DOHH2 (cell line): ENCODE measurements around the gene KCTD16.

Experiments used
- H3F3A ChIP-seq: fragments of 200-600 bp; sonication (generic), shearing (Covaris generic); 2 replicates; pipeline ENCODE4 v1.6.0; 2016; ENCODE audit warnings: antibody characterized with exemption, mild to moderate bottlenecking; ENCODE audit not compliant: control insufficient read depth, insufficient read depth
- H3K27ac ChIP-seq: fragments of 200-600 bp; sonication (generic); 2 replicates; pipeline ENCODE4 v1.5.1; 2014; ENCODE audit warnings: low read depth, mild to moderate bottlenecking, low read length, moderate library complexity
- H3K27me3 ChIP-seq: fragments of 200-600 bp; sonication (generic); 2 replicates; pipeline ENCODE4 v1.6.1; 2014; ENCODE audit warnings: mild to moderate bottlenecking, low read length, mixed read lengths; ENCODE audit not compliant: control insufficient read depth
- H3K36me3 ChIP-seq: fragments of 200-600 bp; sonication (generic); 2 replicates; pipeline ENCODE4 v1.6.1; 2014; ENCODE audit warnings: mild to moderate bottlenecking, low read length, moderate library complexity, mixed read lengths; ENCODE audit not compliant: control insufficient read depth
- H3K4me1 ChIP-seq: fragments of 200-600 bp; sonication (generic); 2 replicates; pipeline ENCODE4 v1.6.1; 2014; ENCODE audit warnings: mild to moderate bottlenecking, low read length, mixed read lengths; ENCODE audit not compliant: control insufficient read depth
- H3K4me2 ChIP-seq: fragments of 200-600 bp; sonication (generic); 2 replicates; pipeline ENCODE4 v1.6.0; 2014; ENCODE audit warnings: mild to moderate bottlenecking, low read length, moderate library complexity
- H3K4me3 ChIP-seq: fragments of 200-600 bp; sonication (generic); 2 replicates; pipeline ENCODE4 v1.5.1; 2014; ENCODE audit warnings: mild to moderate bottlenecking, low read length, mixed read lengths
- H3K79me2 ChIP-seq: fragments of 200-600 bp; sonication (generic); 2 replicates; pipeline ENCODE4 v1.6.1; 2014; ENCODE audit warnings: mild to moderate bottlenecking, low read length, mixed read lengths; ENCODE audit not compliant: control insufficient read depth
- H3K9me2 ChIP-seq: fragments of 200-600 bp; sonication (generic); replicated peaks from 2 replicates; pipeline ENCODE4 v1.6.1; 2014; ENCODE audit warnings: mild to moderate bottlenecking, low read length, mixed read lengths; ENCODE audit not compliant: control insufficient read depth
- H3K9me3 ChIP-seq: fragments of 200-600 bp; sonication (generic); 2 replicates; pipeline ENCODE4 v1.6.1; 2014; ENCODE audit warnings: antibody characterized with exemption, low read length, mixed read lengths; ENCODE audit not compliant: control insufficient read depth, insufficient read depth
- H4K20me1 ChIP-seq: fragments of 200-600 bp; sonication (generic); 2 replicates; pipeline ENCODE4 v1.6.0; 2014; ENCODE audit warnings: low read depth, mild to moderate bottlenecking, antibody characterized with exemption, low read length, moderate library complexity; ENCODE audit not compliant: control insufficient read depth, insufficient read depth
- CTCF ChIP-seq: fragments of 200-600 bp; sonication (generic); IDR thresholded peaks from one replicate; pipeline ENCODE4 v1.5.1; 2014; ENCODE audit warnings: antibody characterized with exemption, mild to moderate bottlenecking, low read depth, low read length; ENCODE audit not compliant: poor library complexity, severe bottlenecking
- EZH2phosphoT487 ChIP-seq: fragments of 200-600 bp; sonication (generic); IDR thresholded peaks from 2 replicates; pipeline ENCODE4 v1.6.1; 2017; ENCODE audit warnings: borderline replicate concordance, mild to moderate bottlenecking, antibody characterized with exemption, low read length, moderate library complexity, mixed read lengths

Gene KCTD16

DNA sequence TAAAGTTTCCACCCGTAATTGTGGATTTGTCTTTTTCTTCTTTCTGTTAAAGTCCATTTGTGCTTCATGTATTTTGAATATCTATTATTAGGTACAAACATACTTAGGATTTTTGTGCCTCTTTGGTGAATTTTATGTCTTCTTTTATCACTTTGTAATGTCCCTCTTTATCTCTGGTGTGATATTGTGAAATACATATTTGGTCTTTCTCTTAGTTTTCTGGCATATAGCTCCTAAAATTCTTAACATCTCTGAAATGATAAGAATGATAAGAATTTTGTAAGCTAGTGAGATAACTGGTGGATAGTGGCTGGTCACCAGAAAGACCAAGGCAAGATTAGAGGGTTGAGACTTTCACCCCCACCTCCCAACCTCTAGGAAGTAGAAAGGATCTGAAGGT, 111.1 kb downstream of the KCTD16 start:
- TF ChIP-seq EZH2phosphoT487, result no peak
- TF ChIP-seq CTCF, result no peak
- no peaks in the 10 kb centered on the region for H3K27me3 ChIP-seq
- H3K36me3 ChIP-seq, result no peaks in the 10 kb centered on the region
- H3K4me3 ChIP-seq, result no peak overlapping the region
- no peak overlapping the region for H3K27ac ChIP-seq
- H3K4me2 ChIP-seq, result no peak overlapping the region
- H4K20me1 ChIP-seq, result no peaks in the 10 kb centered on the region
- H3K9me2 ChIP-seq, result no peaks in the 10 kb centered on the region; the same call in 1 of the 2 replicates
- H3K4me1 ChIP-seq, result no peaks in the 10 kb centered on the region
- H3F3A ChIP-seq, result no peaks in the 10 kb centered on the region
- H3K79me2 ChIP-seq, result no peaks in the 10 kb centered on the region
- no peaks in the 10 kb centered on the region for H3K9me3 ChIP-seq

- H4K20me1 ChIP-seq, result no peaks in the 10 kb centered on the region
- H3K27me3 ChIP-seq, result no peaks in the 10 kb centered on the region
- no peaks in the 10 kb centered on the region for H3K79me2 ChIP-seq
- H3K4me2 ChIP-seq, result no peak overlapping the region
- no peaks in the 10 kb centered on the region for H3K9me3 ChIP-seq
- no peaks in the 10 kb centered on the region for H3F3A ChIP-seq
- no peaks in the 10 kb centered on the region for H3K36me3 ChIP-seq
- H3K9me2 ChIP-seq, result no peaks in the 10 kb centered on the region; the same call in 1 of the 2 replicates
- no peak overlapping the region for H3K27ac ChIP-seq
- no peaks in the 10 kb centered on the region for H3K4me1 ChIP-seq
- TF ChIP-seq CTCF, result no peak
- TF ChIP-seq EZH2phosphoT487, result no peak
- no peak overlapping the region for H3K4me3 ChIP-seq
These were observed 113.4 kb downstream of the KCTD16 start for GRCh38 chr5:144284036-144284435.

DNA sequence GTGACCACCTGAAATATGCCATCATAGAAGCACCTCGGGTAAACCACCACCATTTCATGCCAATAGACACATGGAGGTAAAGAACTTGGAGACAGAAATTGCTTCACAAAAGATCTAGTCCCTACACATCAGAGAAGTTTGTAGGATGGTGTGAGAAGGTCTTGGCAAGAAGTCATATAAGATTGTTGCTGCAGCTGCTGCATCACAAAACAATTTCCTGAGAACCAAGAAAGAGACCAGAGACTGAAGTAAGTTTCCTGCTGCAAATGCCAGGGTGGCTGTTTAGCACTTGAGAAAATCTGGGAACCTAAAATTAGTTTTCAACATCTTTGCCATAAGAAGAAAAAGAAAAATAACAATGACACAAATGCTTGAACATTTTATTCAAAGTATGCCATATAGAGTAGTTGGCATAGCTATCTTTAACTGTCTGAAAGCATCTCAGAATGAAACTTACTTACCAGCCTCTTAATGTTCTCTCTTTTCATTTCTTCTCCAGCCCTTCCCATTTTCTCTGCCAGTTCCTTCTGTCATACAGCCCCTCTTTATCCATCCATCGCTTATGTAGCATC, 114.3 kb downstream of the KCTD16 start:
- TF ChIP-seq CTCF (no peak), EZH2phosphoT487 (no peak)
- Histone ChIP-seq H4K20me1 (no peaks in the 10 kb centered on the region), H3K4me2 (no peak overlapping the region), H3K79me2 (no peaks in the 10 kb centered on the region), H3F3A (no peaks in the 10 kb centered on the region), H3K27me3 (no peaks in the 10 kb centered on the region), H3K27ac (no peak overlapping the region), H3K9me3 (no peaks in the 10 kb centered on the region), H3K4me3 (no peak overlapping the region), H3K4me1 (no peaks in the 10 kb centered on the region), H3K36me3 (no peaks in the 10 kb centered on the region), H3K9me2 (no peaks in the 10 kb centered on the region; the same call in 1 of the 2 replicates)
